Epithelial cell of proximal tubule (primary cell): ENCODE data around the gene AKAP6. TPM values are rescaled to one million over a fixed set of nuclear protein-coding genes. Genes with fewer than 3 reads are reported as not detected.

Source experiments
- DNase-seq: peaks from one replicate; pipeline ENCODE4 v3.0.0-alpha.2; 2011; ENCODE audit warnings: low read depth
- H3K4me3 ChIP-seq: 2 replicates; pipeline ENCODE4 v1.5.1; 2011; ENCODE audit warnings: low read depth, mild to moderate bottlenecking, low read length
- total RNA-seq: library from RNA; depleted of rRNA; stranded (reverse); fragments of >200 nt; gene quantifications from 2 replicates; pipeline ENCODE4 v1.2.3, GENCODE V29; 2015
- TF ChIP-seq, protein P1 (sequence below): conservative IDR thresholded peaks from 2 replicates; pipeline ENCODE4 v1.5.1; 2012; ENCODE audit warnings: low read depth, mild to moderate bottlenecking, low read length

Gene AKAP6
- total RNA-seq, 1 donor from 2014 or later: 4.6 TPM

DNA sequence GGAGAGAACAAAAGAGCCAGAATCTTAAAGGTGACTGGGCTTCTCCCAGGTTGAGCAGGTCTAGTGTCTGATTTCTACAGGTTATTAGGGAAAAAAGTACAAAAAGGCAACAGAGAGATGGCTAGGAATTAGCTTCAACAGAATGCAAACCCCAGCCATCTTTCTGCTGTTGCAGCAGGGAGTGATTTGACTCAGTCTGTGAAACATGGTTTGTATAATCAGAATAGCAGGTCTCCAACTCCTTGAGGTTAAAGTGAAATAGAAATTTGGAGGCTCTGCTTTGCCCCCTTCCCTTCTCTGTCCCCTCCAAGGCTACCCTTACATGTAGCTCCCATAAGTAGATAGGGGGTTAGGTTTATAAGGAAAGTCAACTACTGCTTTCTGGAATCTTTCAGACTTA is 105.8 kb downstream of the AKAP6 start:
- TF ChIP-seq, protein P1, sequence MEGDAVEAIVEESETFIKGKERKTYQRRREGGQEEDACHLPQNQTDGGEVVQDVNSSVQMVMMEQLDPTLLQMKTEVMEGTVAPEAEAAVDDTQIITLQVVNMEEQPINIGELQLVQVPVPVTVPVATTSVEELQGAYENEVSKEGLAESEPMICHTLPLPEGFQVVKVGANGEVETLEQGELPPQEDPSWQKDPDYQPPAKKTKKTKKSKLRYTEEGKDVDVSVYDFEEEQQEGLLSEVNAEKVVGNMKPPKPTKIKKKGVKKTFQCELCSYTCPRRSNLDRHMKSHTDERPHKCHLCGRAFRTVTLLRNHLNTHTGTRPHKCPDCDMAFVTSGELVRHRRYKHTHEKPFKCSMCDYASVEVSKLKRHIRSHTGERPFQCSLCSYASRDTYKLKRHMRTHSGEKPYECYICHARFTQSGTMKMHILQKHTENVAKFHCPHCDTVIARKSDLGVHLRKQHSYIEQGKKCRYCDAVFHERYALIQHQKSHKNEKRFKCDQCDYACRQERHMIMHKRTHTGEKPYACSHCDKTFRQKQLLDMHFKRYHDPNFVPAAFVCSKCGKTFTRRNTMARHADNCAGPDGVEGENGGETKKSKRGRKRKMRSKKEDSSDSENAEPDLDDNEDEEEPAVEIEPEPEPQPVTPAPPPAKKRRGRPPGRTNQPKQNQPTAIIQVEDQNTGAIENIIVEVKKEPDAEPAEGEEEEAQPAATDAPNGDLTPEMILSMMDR: no peak
- no peak overlapping the region for H3K4me3 ChIP-seq
- DNase-seq: no peak

DNA sequence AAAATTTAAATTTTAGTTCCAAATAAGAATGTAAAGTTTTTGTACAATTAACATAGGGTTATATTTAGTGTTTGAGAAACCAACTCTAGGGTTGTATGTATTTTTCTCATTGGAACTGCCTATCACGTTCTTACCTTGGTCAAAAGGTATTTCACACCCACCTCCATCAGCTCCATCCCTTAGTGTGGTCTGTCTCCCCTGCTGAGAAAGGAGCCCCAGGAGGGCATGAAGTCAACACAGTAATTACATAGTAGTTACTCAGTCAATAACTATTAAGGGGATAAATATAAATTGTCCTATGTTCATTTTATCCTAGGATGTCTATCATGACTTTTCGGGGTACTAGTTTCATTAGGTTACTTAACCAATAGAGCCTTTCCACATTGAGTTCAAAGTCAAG is 106.3 kb downstream of the AKAP6 start:
- no peak overlapping the region for H3K4me3 ChIP-seq
- TF ChIP-seq, protein P1: no peak
- no peak for DNase-seq

GRCh38 chr14:32436993-32437392 is 107.9 kb downstream of the AKAP6 start:
- TF ChIP-seq, protein P1: no peak
- H3K4me3 ChIP-seq: no peak overlapping the region
- DNase-seq: no peak

- TF ChIP-seq, protein P1: no peak
- no peak overlapping the region for H3K4me3 ChIP-seq
- no peak for DNase-seq
Measured at GRCh38 chr14:32438517-32438916, 109.4 kb downstream of the AKAP6 start.

- no peak overlapping the region for H3K4me3 ChIP-seq
- DNase-seq: no peak
- TF ChIP-seq, protein P1: no peak
Measured at GRCh38 chr14:32443890-32444661, 115.0 kb downstream of the AKAP6 start.

DNA sequence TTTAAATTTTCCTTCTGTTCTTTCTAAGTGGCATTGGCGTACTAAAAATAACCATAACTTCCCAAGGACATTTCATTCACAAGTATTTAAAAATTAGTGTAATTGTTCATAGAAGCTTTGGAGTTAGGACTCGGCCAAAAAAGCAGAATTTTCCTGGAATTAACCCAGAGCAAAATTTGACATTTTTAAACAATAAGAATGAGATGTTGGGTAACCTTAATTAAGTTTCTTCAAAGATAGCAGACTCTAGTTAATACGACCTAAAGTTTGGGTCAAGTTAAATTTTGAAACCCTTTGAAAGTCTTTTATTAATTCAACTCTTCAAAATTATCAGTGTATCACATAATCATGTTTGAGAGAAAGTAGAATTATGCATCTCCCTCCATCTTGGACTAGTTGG is 118.3 kb downstream of the AKAP6 start:
- TF ChIP-seq, protein P1: no peak
- no peak for DNase-seq
- no peak overlapping the region for H3K4me3 ChIP-seq

GRCh38 chr14:32449648-32450047 is 120.5 kb downstream of the AKAP6 start:
- no peak overlapping the region for H3K4me3 ChIP-seq
- no peak for DNase-seq
- TF ChIP-seq, protein P1: no peak
